GDM1 (cell line): Measurements from ENCODE around the gene PTPN2.
"Not testable (repeated sequence)": the region's sequence is repeated elsewhere in the genome, so short reads cannot be mapped to it uniquely, and the experiment has no call there.

Experiments used
- DNase-seq: peaks from one replicate; lab custom pipeline; 2025; lab: John Stamatoyannopoulos, UW

PTPN2 gene

DNA sequence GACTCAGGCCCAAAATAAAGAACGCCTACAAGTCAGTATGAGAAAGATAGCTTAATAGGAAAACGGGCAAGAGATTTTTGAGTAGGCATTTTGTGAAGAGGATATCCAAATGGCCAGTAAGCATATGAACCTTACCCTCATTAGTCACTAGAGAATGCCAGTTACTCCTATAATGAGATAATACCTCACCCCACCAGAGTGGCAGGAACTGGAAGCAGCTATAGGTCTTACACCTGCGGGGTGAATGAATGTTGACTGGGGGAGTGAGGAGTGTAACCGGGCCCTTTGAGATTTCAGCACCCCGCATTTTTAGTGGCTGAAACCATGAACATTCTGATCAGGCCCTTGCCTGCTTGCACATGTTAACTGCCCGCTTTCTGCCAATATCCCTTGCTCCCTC is 7.5 kb upstream of the PTPN2 start:
- no peak for DNase-seq

DNA sequence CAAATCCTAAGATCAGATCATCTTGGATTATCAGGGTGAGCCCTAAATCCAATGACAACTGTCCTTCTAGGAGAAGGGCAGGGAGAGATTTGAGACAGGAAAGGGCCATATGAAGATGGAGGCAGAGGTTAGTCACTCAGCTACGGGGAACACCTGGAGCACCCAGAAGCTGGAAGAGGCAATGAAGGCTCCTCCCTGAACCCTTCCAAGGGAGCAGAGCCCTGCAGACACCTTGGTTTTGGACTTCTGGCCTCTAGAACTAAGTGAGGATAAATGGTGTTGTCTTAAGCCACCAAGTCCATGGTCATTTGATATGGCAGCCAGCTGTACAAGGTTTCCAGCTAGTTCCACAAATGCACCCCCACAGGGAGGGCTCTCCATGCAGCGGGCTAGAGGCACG is 6.9 kb upstream of the PTPN2 start:
- DNase-seq, result no peak

DNA sequence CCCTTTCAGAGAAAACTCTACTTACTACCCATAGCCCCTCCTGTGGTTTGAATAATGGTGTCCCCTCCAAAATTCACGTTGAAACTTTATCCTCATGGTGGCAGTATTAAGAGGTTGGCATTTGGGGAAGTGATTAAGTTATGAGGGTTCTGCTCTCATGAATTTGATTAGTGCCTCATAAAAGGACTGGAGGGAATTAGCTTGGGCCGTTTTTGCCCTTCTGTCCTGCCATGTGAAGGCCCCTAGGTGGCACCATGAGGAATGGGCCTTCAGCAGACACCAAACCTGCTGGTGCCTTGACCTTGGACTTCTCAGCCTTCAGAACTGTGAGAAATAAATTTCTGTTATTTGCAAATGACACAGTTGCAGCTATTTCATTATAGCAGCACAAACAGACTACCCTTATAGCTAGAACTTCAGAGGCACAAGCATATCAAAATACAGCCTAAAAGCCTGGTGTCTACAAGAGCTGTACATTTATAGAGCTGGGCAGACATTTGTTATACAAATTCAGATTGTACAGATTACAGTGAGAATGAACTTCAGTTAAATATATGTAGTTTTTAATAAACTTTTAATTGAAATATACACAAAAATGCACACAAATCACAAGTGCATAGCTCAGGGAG is 2.6 kb upstream of the PTPN2 start:
- DNase-seq, result no peak

DNA sequence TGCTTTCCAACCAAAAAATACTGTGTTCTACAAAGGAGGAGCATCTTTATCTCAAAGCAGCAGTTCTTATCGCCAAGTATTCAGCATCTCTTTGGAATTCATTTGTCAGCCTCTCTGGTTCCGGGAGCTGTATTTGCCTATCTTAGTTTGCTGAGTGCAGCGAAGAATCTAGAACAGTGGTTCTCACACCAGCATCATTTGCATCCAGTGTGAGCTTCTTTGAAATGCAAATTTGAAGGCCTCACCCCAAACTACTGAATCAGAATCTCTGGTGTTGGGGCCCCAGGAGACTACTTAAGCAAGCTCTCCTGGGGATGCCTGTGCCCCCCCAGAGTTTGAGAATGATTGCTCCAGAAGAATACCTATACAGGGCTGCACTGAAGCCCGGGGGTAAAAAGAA is 1.5 kb upstream of the PTPN2 start:
- no peak for DNase-seq

DNA sequence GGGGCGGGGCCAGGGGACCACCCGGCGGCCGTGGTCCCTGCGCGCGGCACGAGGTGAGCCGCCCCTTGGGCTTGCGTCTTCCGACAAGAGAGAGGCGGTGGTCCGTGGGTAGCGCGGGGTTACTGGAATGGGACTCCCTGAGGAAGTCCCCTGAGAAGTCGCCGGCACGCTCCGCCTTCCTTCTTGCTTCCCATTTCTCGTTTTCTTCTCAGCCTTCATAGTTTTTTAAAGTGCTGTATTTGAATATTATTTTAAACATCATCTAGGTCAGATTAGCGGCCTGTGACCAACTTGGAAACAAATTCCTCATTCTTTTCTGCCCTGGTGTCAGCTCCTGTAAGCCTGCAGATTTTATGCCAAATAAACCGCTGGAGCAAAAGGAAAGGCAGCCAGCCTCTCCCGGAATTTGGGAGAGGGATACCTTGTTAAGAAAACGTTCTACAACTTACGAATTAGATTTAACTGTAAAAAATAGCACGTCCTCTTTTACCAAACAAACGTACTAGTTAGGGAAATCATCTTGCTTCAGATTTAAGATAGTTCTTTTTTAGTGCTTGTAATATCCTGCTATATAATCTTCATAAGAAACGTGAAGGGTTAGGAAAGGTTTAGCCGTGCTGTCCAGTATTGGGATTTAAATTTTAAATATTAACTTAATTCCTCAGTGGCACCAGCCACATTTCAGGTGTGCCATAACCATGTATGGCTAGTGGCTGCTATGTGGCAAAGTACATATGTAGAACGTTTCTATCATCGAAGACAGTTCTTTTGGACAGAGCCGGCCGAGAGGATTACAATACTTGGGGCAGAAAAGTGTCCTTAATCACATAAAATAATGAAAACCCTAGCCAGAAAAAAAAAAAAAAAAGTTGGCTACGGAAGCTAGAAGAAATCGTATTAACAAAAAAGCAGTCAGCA is 628 bp upstream of the PTPN2 start:
- DNase-seq, result no peak

DNA sequence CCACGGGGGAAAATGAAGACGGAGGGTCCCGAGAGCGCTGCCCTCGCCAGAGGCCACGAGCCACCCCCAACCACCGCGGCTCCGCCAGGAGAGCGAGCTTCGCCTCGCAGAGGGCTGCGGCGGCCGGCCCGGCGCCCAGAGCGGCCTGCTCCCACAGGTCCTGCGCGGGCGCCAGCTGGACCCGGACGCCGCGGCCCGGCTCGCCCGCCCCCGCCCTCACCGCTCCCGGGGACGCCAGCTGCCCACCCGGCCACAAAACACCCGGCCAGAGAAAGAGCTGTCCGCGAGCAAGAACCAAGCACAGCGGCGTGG is 709 bp downstream of the PTPN2 start:
- DNase-seq, result no peak

DNA sequence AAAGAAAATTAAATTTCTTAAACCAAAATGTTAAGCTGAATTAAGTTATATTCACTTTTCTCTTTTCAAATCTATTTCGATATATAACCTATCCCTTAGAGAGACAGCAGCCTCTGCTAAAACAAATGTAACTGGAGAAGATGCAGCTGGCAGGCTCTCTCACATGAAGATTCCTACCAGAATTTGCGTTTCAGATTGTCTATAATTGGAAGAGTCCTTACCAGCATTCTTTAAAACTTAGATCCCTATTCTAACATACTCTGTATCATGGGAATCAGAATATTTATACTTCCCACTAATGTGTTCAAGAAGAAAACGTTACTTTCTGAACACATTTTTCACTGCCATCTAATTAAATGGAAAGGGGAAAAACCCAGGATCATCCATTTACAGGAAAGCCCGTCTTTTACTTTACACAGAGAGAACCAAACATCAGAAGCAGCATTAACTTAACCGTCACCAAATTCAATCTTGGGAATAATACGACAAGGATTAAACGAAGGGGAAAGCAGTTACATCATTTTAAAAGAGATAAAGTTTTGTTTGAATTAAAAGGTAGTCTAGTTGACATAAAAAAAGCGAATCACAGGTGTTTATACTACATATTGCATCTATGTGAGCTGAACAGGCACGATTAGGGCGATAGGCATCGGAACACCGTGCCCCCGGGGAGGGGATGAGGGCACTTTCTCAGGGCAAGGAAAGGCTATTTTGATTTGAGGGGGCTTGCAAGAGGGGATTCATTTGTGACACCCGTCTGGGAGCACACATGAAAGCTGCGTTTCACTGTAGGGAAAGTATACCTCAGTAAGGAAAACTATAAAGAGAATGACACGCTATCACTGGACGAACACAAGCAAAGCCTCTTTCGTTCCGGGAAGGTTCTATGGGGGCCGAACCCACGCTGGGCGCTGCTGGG is 1.3 kb downstream of the PTPN2 start:
- no peak for DNase-seq

DNA sequence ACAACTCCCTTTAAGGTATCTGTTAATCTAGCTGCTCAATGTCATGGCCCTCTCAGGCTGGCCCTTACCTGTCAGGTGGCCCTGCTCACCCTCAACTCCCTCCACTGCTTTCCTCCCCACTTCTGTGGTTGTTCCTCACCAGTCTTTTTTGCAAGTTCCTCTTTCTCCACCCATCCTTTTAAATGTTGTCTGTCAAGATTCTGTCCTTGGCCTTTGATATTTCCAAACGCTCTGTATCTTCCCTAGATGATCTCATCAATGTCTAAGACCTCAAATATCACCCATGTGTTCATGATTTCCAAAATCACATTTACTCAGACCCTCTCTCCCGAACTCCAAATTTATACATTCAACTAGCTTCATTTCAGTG is 3.5 kb downstream of the PTPN2 start:
- DNase-seq, result peak; percentile 48

DNA sequence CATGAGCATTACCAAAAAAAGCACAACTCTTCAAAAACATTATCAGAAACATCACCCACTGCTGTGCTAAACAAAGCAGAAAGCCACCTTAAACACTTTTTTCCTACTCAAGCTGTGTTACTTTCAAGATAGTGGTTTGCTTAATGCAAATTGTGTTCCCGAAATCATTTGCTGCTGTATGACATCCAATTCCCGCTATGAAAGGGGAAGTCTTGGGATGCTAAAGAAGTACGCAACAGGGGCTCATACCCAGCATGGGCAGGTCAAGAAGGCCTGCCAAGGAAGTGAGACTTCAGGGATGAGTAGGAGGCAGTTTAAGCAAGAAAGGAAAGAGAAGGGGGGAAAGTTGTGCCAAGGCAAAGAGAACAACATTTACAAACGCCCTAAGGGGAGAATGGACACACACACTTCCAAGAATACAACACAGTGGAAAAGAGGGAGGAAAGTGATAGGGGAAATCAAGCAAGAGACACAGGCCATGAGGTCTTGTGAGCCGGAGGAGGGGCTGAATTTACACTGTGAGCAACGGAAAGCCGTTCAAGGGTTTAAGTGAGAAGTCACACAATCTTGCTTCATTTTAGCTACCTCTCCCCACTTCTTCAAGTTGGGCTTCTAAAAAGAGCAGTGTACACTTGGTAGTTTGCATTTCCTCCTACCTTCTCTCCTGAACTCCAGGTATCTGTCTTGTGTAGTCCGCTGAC is 4.0 kb downstream of the PTPN2 start:
- DNase-seq, result no peak

DNA sequence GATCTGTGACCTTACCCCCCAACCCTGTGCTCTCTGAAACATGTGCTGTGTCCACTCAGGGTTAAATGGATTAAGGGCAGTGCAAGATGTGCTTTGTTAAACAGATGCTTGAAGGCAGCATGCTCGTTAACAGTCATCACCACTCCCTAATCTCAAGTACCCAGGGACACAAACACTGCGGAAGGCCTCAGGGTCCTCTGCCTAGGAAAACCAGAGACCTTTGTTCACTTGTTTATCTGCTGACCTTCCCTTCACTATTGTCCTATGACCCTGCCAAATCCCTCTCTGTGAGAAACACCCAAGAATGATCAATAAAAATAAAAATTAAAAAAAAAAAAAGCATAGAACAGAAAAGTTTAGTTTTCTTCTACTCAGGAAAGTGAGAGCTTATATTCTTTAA is 9.0 kb downstream of the PTPN2 start:
- DNase-seq, result not testable (repeated sequence)

DNA sequence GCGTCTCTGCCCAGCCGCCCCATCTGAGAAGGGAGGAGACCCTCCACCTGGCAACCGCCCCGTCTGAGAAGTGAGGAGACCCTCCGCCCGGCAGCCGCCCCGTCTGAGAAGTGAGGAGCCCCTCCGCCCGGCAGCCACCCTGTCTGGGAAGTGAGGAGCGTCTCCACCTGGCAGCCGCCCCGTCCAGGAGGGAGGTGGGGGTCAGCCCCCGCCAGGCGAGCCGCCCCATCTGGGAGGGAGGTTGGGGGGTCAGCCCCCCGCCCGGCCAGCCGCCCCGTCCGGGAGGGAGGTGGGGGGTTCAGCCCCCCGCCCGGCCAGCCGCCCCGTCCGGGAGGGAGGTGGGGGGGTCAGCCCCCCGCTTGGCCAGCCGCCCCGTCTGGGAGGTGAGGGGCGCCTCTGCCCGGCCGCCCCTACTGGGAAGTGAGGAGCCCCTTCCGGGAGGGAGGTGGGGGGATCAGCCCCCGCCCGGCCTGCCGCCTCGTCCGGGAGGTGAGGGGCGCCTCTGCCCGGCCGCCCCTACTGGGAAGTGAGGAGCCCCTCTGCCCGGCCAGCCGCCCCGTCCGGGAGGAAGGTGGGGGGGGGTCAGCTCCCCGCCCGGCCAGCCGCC is 10.0 kb downstream of the PTPN2 start:
- not testable (repeated sequence) for DNase-seq

DNA sequence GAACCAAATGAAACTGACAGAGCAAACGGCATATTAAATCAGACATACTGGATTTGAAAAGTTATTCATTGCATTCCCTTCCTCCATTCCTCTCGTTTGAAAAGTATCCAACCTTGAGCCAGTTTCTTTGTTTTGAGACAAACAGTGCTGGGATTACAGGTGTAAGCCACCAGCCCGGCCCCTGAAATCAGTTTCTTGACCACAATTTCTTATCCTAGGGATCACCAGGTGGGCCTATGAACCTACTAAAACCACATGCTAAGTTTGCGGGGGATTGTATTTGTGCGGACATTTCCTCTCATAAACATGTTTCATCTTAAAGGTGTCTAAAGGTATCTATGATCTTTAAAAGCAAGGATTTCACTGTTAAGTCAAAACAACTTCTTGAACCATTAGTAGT is 11.6 kb downstream of the PTPN2 start:
- no peak for DNase-seq

DNA sequence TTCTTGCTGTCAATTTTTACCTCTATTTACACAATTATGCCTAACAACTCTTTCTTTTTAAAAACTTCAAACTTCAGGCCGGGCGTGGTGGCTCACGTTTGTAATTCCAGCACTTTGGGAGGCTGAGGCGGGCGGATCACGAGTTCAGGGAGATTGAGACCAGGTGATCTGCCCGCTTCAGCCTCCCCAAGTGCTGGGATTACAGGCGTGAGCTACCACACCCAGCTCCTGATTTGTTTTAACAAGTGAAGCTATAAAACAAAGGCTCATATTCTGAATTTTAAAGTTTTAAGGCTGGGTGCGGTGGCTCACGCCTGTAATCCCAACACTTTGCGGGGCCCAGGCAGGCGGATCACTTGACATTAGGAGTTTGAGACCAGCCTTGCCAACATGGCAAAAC is 15.5 kb downstream of the PTPN2 start:
- DNase-seq, result no peak

DNA sequence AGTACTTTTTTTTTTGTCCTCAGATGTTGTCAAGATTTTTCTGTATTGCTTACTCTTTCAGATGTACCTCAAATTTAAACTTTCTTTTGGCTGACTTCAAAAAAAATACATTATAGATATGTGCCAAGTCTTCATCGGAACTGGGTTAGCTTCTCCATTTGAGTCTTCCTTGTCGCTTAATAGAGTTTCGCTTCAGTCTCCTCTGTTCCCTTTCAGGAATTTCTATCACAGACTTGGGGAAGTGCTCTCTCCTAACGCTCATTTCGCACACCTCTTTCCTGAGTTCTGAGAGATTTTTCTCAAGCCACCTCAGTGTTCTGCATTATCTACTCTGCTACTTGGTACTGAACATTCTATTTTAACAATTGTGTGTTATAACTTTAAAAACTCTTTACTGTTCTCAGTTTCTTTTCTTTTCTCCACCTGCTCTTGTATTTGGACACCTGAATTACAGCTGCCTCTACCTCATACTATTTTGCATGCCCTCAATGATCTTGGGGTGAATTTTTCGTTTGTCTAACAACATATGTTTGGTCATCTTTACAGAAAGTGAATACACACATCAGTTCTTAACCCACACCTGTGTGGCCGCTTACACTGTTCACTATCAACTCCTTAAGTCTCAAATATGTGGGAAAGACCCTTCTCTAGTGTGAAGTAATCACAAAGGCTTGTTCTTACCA is 16.5 kb downstream of the PTPN2 start:
- DNase-seq, result no peak

DNA sequence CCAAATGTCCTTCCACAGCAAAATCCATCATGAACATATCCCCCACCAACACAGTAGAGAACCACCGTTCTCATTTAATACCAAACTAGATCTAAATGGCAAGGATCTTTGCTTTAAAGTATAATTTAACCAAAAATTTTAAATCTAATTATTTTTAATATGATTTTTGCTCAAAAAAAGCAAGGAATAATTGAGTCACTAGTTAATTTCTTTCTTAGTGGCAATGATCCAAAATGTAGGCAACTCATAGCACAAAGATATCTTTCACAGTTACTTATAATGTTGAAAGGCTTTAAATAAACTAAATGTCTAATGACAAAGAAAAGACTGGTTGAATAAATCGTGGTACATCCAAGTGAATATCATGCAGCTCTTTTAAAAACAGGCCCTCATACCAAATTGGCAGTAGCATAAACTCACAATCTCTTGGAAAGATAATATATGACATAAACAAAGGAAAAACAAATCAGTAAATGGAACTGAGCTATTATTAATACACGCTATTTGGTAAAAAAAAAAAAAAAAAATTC is 20.3 kb downstream of the PTPN2 start:
- DNase-seq, result no peak

DNA sequence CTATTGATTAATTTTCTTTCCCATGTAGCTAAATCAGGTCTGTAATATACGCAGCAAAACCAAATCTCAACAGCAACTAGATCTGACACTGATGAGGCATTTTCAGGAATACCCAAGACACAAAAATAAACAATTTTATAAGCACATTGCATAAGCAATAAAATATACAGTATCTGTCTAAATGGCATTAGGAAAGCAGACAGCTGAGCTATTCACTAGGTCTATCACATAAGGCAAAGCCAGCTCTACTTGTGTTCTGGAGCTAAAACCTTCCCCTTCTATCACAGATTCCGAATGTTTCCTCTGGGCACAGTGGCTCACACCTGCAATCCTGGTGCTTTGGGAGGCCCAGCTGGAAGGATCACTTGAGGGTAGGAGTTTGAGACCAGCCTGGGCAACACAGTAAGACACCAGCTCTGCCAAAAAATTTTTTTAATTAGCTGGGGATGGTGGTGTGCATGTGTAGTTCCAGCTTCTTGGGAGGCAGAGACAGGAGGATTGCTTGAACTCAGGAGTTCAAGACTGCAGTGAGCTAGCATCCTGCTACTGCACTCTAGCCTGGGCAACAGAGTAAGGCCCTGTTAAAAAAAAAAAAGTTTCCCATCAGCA is 21.1 kb downstream of the PTPN2 start:
- no peak for DNase-seq

DNA sequence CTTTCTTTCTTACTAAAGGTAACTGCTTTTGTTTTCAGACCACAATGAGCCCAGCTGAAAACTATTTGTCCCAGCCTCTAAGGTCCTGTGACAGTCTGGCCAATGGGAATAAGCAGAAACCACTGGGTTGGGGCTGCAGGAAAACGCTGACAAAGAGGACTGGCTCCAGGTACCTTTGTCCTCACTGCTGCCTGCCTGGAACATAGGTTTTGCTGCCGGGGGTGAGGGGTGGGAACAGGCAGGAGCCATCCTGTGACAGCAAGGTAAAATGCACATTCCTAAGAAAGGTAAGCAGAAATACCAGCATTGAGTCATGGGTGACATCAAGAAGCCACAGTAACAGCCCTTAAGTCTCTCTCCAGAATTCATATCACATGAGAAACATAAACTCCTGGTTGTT is 21.6 kb downstream of the PTPN2 start:
- DNase-seq, result no peak

DNA sequence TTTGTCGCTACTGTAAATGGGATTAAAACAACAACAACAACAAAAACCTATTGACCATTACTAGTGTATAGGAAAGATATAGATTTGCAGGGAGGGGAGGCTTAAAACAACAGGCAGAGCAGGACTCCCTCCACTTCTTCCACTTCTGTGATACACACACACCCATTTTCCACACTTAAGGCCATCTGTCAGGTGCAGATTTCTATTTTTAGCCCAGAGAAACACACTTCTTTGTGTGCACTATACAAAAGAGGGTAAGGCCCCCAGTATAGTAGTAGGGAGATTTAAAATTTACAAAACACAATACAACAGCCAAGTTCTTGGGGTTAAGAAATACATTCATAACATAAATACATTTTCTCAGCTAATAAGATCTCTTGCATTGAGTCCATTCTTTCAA is 22.4 kb downstream of the PTPN2 start:
- DNase-seq, result no peak

DNA sequence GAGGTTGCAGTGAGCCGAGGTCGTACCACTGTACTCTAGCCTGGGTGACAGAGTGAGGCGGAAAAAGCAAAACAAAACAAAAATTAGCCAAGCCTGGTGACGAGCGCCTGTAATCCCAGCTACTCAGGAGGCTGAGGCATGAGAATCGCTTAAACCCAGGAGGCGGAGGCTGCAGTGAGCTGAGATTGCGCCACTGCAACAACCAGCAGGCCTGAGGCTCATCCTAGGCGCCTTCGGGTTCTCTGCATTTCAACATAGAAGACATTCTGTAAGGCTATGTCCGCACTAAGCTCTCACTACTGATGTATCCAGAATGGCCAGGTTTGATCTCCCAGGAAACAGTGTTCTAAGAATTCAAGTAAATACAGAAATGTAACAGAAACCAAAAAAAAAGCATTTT is 23.5 kb downstream of the PTPN2 start:
- no peak for DNase-seq

DNA sequence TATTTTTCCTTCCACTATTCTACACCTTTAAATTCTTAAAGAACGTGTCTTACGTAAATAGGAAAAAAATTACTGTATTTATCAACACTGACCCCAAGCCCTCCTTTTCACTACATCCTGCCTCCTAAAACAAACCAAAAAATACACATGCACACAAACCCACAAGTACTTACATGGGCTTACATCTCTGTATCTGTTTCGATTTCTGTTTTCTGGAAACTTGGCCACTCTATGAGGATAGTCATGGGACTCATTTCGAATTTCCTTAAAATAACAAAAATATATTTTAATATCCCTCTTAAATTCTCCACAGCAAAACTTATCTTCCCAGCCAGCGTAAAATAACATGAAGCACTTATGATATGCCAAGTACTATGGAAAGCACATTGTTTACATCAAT is 25.0 kb downstream of the PTPN2 start:
- no peak for DNase-seq
